Measurements from ENCODE around the gene ERC2.

GRCh38 chr3:55650011-55650410, 818.3 kb downstream of the ERC2 start:
- TF ChIP-seq CTCF (conservative IDR thresholded peaks at IDR 0.05 in 1 of 2, IDR thresholded peaks at IDR 0.05 in 1 of 2; ENCODE audit: low read depth in 1 of 2, low read length in 2 of 2): no peak
- TF ChIP-seq EZH2 (IDR thresholded peaks at IDR 0.05; ENCODE audit: low read length, missing control alignments): no peak

Data from fibroblast of lung (primary cell).